Right lobe of liver (tissue), 4 donors: ENCODE results near the gene NAV1.

ENCODE experiments used
- CTCF ChIP-seq, 4 donors: fragments of 200-600 bp in 3 of 4; fragments of 450-650 bp in 1 of 4; IDR thresholded peaks; one replicate each; pipeline versions ENCODE4 v1.5.1 to v1.8.0; 2016 to 2022; ENCODE audit warnings: antibody characterized with exemption in 4 of 4, mild to moderate bottlenecking in 2 of 4
- POLR2A ChIP-seq: fragments of 450-650 bp; IDR thresholded peaks from one replicate; pipeline ENCODE4 v1.6.1; 2017; ENCODE audit warnings: antibody characterized with exemption, mild to moderate bottlenecking
- donor health status: DM: no; HTN: no; CAD: no.
- donor health status: DM: no; HTN: no; CAD: no.
- donor health status: DM: no; HTN: yes; CAD: no.

GRCh38 chr1:201555593-201555945 lies 16.6 kb downstream of the NAV1 start:
- TF ChIP-seq CTCF (IDR thresholded peaks at IDR 0.05) (no peak), POLR2A (no peak)
